ENCODE measurements around the gene ZNF322. TPM values are rescaled to one million over a fixed set of nuclear protein-coding genes. Genes with fewer than 3 reads are reported as not detected.
A peak's percentile ranks its signal among the peaks of the same experiment; 100 is the strongest.

The ZNF322 gene
- total RNA-seq, 6 donors from 2014 or later: 9.1 to 27.3 (median 17.1) TPM

DNA sequence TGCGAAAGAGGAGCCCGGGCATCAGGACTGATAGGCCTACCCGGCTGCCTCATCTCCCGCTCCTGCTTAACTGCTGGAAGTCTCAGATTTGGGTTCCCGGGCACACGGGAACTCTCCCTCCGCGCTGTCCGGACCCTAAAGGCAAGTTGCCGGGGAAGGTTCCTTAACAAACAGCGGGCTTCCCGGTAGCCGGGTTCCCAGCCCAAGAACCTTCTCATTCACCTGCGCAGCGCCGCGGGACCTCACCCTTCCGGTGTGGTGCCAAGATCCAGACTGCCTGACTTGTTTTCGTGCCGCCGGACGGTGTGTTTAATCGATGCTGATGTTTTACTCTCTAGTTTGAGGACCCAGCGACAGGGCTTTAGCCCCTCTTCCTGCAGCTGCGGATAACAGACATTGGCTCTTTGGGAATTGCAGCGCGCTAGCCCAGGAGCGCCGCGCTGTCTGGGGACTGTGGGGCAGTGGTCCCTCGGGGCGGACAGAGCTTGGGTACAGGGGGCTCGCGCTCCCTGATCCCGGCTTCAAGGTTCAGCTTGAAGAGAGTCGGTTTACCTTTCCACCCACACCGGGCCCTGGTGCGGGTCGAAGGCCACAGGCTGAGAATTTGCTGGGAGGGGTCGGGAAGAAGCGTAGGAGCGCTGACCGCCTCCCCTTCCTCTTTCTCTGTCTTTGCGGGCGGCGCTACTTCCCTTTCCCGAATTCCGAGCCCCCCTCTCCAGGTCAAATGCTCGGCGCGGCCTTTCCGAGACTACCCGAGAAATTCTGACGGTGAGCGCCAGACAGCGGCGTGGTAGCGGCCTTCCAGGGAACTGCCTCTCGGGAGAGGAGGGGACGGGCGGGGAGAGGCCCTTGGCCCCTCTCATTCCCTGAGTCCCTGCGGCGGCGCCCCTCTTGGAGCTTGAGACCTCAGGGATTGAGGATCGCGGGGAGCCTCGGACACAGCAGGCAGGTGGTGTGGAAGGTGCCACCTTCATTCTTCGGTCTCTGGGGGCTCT lies 45.6 kb downstream of the ZNF322 start:
- H3K9me3 ChIP-seq: no peaks in the 10 kb centered on the region
- H3K4me3 ChIP-seq: peak overlapping the region in 3 of 4 donors; percentile 33 to 46 (median 33)
- no peaks in the 10 kb centered on the region for H3K36me3 ChIP-seq
- DNase-seq (peak in 1 of 2 donors; percentile 57), ATAC-seq (ENCODE audit: low FRiP score in 2 of 2) (peak; percentile 36 to 43)
- H3K4me1 ChIP-seq: peaks cover 9 to 17% (median 13%) of the 10 kb centered on the region in 4 donors
- peaks cover 0 to 14% (median 6%) of the 10 kb centered on the region in 4 donors for H3K27me3 ChIP-seq
- 4 to 10% methylated on average over 34 to 57 of the region's 68 CpGs for WGBS, 2 donors
- TF ChIP-seq, protein P1, sequence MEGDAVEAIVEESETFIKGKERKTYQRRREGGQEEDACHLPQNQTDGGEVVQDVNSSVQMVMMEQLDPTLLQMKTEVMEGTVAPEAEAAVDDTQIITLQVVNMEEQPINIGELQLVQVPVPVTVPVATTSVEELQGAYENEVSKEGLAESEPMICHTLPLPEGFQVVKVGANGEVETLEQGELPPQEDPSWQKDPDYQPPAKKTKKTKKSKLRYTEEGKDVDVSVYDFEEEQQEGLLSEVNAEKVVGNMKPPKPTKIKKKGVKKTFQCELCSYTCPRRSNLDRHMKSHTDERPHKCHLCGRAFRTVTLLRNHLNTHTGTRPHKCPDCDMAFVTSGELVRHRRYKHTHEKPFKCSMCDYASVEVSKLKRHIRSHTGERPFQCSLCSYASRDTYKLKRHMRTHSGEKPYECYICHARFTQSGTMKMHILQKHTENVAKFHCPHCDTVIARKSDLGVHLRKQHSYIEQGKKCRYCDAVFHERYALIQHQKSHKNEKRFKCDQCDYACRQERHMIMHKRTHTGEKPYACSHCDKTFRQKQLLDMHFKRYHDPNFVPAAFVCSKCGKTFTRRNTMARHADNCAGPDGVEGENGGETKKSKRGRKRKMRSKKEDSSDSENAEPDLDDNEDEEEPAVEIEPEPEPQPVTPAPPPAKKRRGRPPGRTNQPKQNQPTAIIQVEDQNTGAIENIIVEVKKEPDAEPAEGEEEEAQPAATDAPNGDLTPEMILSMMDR (IDR thresholded peaks at IDR 0.05): peak in 1 of 6 experiments; percentile 22
- no peak for TF ChIP-seq EP300 (IDR thresholded peaks at IDR 0.05)
- no peak overlapping the region for H3K27ac ChIP-seq

GRCh38 chr6:26613201-26613600 lies 46.3 kb downstream of the ZNF322 start:
- Histone ChIP-seq H3K9me3 (no peaks in the 10 kb centered on the region), H3K27me3 (peaks cover 0 to 14% (median 6%) of the 10 kb centered on the region in 4 donors), H3K36me3 (no peaks in the 10 kb centered on the region), H3K27ac (no peak overlapping the region), H3K4me1 (peaks cover 9 to 17% (median 13%) of the 10 kb centered on the region in 4 donors), H3K4me3 (no peak overlapping the region)
- ATAC-seq (ENCODE audit: low FRiP score in 2 of 2) (no peak), DNase-seq (peak in 1 of 2 donors; percentile 49)
- WGBS, 2 donors: 71 to 80% methylated on average over 3 to 19 of the region's 19 CpGs
- no peak for TF ChIP-seq POLR2A (IDR thresholded peaks at IDR 0.05)
- TF ChIP-seq, protein P1 (IDR thresholded peaks at IDR 0.05): no peak
- TF ChIP-seq POLR2AphosphoS5 (IDR thresholded peaks at IDR 0.05): no peak
- TF ChIP-seq EP300 (IDR thresholded peaks at IDR 0.05): no peak

DNA sequence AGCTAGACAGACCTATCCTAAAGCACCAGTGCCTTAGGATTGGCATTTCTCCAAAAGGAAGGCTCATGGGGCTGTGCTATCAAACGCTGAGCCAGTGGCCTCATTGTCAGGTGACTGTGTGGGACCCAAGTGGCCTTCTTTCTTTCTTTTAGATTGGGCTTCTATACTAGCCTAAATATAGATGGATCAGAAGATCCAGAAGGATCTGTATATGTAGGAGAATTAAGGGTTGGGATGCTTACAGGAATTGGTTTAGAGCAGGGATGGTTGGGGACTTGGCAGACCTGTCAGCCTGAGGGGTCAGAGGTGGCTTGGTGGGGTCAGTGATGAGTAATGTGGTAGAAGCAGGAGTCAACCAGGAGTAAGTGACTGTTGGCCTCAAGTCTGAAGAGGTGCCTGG lies 47.9 kb downstream of the ZNF322 start:
- Histone ChIP-seq H3K27me3 (peaks cover 0 to 14% (median 6%) of the 10 kb centered on the region in 4 donors), H3K36me3 (no peaks in the 10 kb centered on the region), H3K4me3 (no peak overlapping the region), H3K4me1 (peaks cover 9 to 21% (median 15%) of the 10 kb centered on the region in 4 donors), H3K27ac (no peak overlapping the region), H3K9me3 (no peaks in the 10 kb centered on the region)
- 64 to 67% methylated on average over 1 of the region's 1 CpG for WGBS, 2 donors
- DNase-seq (no peak), ATAC-seq (ENCODE audit: low FRiP score in 2 of 2) (no peak)
- TF ChIP-seq POLR2A (IDR thresholded peaks at IDR 0.05) (no peak), POLR2AphosphoS5 (IDR thresholded peaks at IDR 0.05) (no peak), EP300 (IDR thresholded peaks at IDR 0.05) (no peak)
- TF ChIP-seq, protein P1 (IDR thresholded peaks at IDR 0.05): no peak

GRCh38 chr6:26609463-26609862 lies 50.1 kb downstream of the ZNF322 start:
- TF ChIP-seq, protein P1 (IDR thresholded peaks at IDR 0.05): no peak
- TF ChIP-seq POLR2A (IDR thresholded peaks at IDR 0.05) (no peak), EP300 (IDR thresholded peaks at IDR 0.05) (no peak), POLR2AphosphoS5 (IDR thresholded peaks at IDR 0.05) (no peak)
- 58 to 61% methylated on average over 3 of the region's 3 CpGs for WGBS, 2 donors
- Histone ChIP-seq H3K4me1 (peaks cover 8 to 16% (median 12%) of the 10 kb centered on the region in 4 donors), H3K27me3 (peaks cover 0 to 9% (median 5%) of the 10 kb centered on the region in 4 donors), H3K27ac (no peak overlapping the region), H3K9me3 (no peaks in the 10 kb centered on the region), H3K4me3 (no peak overlapping the region), H3K36me3 (no peaks in the 10 kb centered on the region)
- no peak for ATAC-seq (ENCODE audit: low FRiP score in 2 of 2)
- DNase-seq: no peak
